Hepatocyte (in vitro differentiated cells): ENCODE results near the gene XIRP2. TPM values are rescaled to one million over a fixed set of nuclear protein-coding genes. Genes with fewer than 3 reads are reported as not detected.

Experiments
- DNase-seq: peaks from one replicate; pipeline ENCODE4 v3.0.0-alpha.2; 2016; ENCODE audit warnings: low spot score
- H2AFZ ChIP-seq: fragments of 200-600 bp; sonication (generic); 2 replicates; pipeline ENCODE4 v1.6.0; 2016; ENCODE audit warnings: antibody characterized with exemption, mild to moderate bottlenecking
- H3K27ac ChIP-seq: fragments of 200-600 bp; sonication (generic); 2 replicates; pipeline ENCODE4 v1.5.1; 2016; ENCODE audit warnings: mild to moderate bottlenecking
- H3K27me3 ChIP-seq: fragments of 200-600 bp; sonication (generic); 2 replicates; pipeline ENCODE4 v1.6.1; 2016
- H3K36me3 ChIP-seq: fragments of 200-600 bp; sonication (generic); replicated peaks from 2 replicates; pipeline ENCODE4 v1.5.1; 2016; ENCODE audit warnings: low read depth; ENCODE audit not compliant: insufficient read depth
- H3K4me1 ChIP-seq: fragments of 200-600 bp; sonication (generic); 2 replicates; pipeline ENCODE4 v1.5.1; 2016; ENCODE audit warnings: mild to moderate bottlenecking, moderate library complexity; ENCODE audit not compliant: insufficient read depth
- H3K4me2 ChIP-seq: fragments of 200-600 bp; sonication (generic); 2 replicates; pipeline ENCODE4 v1.6.0; 2016
- H3K4me3 ChIP-seq: fragments of 200-600 bp; sonication (generic); 2 replicates; pipeline ENCODE4 v1.5.1; 2016; ENCODE audit warnings: mild to moderate bottlenecking
- H3K79me2 ChIP-seq: fragments of 200-600 bp; sonication (generic); 2 replicates; pipeline ENCODE4 v1.6.0; 2017; ENCODE audit warnings: mild to moderate bottlenecking
- H3K9me2 ChIP-seq: fragments of 200-600 bp; sonication (generic); replicated peaks from 2 replicates; pipeline ENCODE4 v1.6.0; 2017; ENCODE audit warnings: mild to moderate bottlenecking; ENCODE audit not compliant: insufficient read depth
- H3K9me3 ChIP-seq: fragments of 200-600 bp; sonication (generic); 2 replicates; pipeline ENCODE4 v1.5.1; 2016; ENCODE audit warnings: low read depth, mild to moderate bottlenecking
- H4K20me1 ChIP-seq: fragments of 200-600 bp; sonication (generic); 2 replicates; pipeline ENCODE4 v1.6.0; 2016; ENCODE audit warnings: mild to moderate bottlenecking; ENCODE audit not compliant: insufficient read depth, poor library complexity, severe bottlenecking
- CTCF ChIP-seq: fragments of 200-600 bp; sonication (generic); IDR thresholded peaks from 2 replicates; pipeline ENCODE4 v1.5.1; 2016; ENCODE audit warnings: antibody characterized with exemption, mild to moderate bottlenecking; ENCODE audit not compliant: poor library complexity
- EZH2 ChIP-seq: fragments of 200-600 bp; sonication (generic); IDR thresholded peaks from 2 replicates; pipeline ENCODE4 v1.6.1; 2016; ENCODE audit warnings: antibody characterized with exemption, mild to moderate bottlenecking, borderline replicate concordance
- EZH2phosphoT487 ChIP-seq: fragments of 200-600 bp; sonication (generic); IDR thresholded peaks from one replicate; pipeline ENCODE4 v1.6.1; 2018; ENCODE audit warnings: antibody characterized with exemption, mild to moderate bottlenecking, low read depth, moderate library complexity; ENCODE audit not compliant: unreplicated experiment, severe bottlenecking
- WGBS: methylation state at CpG from one replicate; pipeline ENCODE4 v1.1.6; 2016; ENCODE audit warnings: low lambda C conversion rate; ENCODE audit errors: missing lambda C conversion rate; 5-methylcytosine and 5-hydroxymethylcytosine counted together
- polyA plus RNA-seq: library from polyadenylated mRNA; unstranded; fragments of >200 nt; fragmentation: Nextera tagmentation; extraction: Ambion mirVana; gene quantifications from 2 replicates; pipeline ENCODE4 v1.2.1, GENCODE V29; 2016
- total RNA-seq: library from RNA; depleted of rRNA; stranded (reverse); fragments of >200 nt; gene quantifications from 2 replicates; pipeline ENCODE4 v1.2.3, GENCODE V29; 2014

Gene XIRP2
- total and polyA plus RNA-seq, 2 experiments from 2014 or later, result not detected

DNA sequence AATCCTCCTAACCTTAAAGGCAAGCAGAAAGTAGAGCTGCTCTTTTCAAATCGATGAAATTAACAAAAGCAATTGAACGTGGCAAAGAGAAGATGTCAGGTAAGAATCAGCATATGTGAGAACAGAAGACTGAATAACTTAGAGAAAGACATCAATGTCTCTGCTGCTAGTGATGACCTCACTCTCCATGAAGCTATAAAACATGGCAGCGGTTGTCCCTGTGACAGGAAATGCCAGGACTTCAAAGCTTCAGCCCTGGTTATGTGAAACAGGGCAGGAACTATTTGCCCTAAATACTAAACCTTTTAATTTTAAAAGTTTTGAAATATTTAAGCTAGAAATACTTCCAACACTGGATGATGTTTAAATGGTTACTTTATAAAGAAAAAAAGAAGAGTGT is 383.7 kb downstream of the XIRP2 start:
- Histone ChIP-seq H4K20me1 (no peaks in the 10 kb centered on the region), H3K27ac (no peak overlapping the region), H2AFZ (no peak overlapping the region), H3K79me2 (no peaks in the 10 kb centered on the region), H3K4me2 (no peak overlapping the region), H3K4me1 (no peaks in the 10 kb centered on the region), H3K36me3 (no peaks in the 10 kb centered on the region), H3K9me2 (no peaks in the 10 kb centered on the region), H3K9me3 (no peaks in the 10 kb centered on the region), H3K4me3 (no peak overlapping the region), H3K27me3 (no peaks in the 10 kb centered on the region)
- WGBS, result 60% methylated on average over 3 of the region's 3 CpGs
- TF ChIP-seq CTCF, result no peak
- no peak for TF ChIP-seq EZH2phosphoT487
- TF ChIP-seq EZH2, result no peak
- no peak for DNase-seq

- no peaks in the 10 kb centered on the region for H3K79me2 ChIP-seq
- H3K9me2 ChIP-seq, result no peaks in the 10 kb centered on the region
- no peak overlapping the region for H3K27ac ChIP-seq
- no peaks in the 10 kb centered on the region for H3K27me3 ChIP-seq
- H3K4me3 ChIP-seq, result no peak overlapping the region
- H3K4me1 ChIP-seq, result no peaks in the 10 kb centered on the region
- no peaks in the 10 kb centered on the region for H3K9me3 ChIP-seq
- no peak overlapping the region for H2AFZ ChIP-seq
- 27% methylated on average over 3 of the region's 3 CpGs for WGBS
- H3K36me3 ChIP-seq, result no peaks in the 10 kb centered on the region
- no peak for DNase-seq
- TF ChIP-seq EZH2phosphoT487, result no peak
- TF ChIP-seq CTCF, result no peak
- no peak for TF ChIP-seq EZH2
- no peak overlapping the region for H3K4me2 ChIP-seq
- no peaks in the 10 kb centered on the region for H4K20me1 ChIP-seq
Measured at GRCh38 chr2:167275046-167275445, 386.8 kb downstream of the XIRP2 start.

GRCh38 chr2:167279810-167280209 is 391.5 kb downstream of the XIRP2 start:
- Histone ChIP-seq H3K4me3 (no peak overlapping the region), H3K79me2 (no peaks in the 10 kb centered on the region), H3K9me3 (no peaks in the 10 kb centered on the region), H3K4me1 (no peaks in the 10 kb centered on the region), H3K9me2 (no peaks in the 10 kb centered on the region), H4K20me1 (no peaks in the 10 kb centered on the region), H3K27me3 (no peaks in the 10 kb centered on the region), H3K36me3 (no peaks in the 10 kb centered on the region), H2AFZ (no peak overlapping the region), H3K27ac (no peak overlapping the region), H3K4me2 (no peak overlapping the region)
- 86% methylated on average over 5 of the region's 5 CpGs for WGBS
- no peak for DNase-seq
- TF ChIP-seq CTCF (no peak), EZH2phosphoT487 (no peak), EZH2 (no peak)

- H3K27me3 ChIP-seq, result peaks cover 11% of the 10 kb centered on the region
- H3K79me2 ChIP-seq, result no peaks in the 10 kb centered on the region
- no peaks in the 10 kb centered on the region for H3K9me3 ChIP-seq
- no peak overlapping the region for H3K4me2 ChIP-seq
- WGBS, result 85% methylated on average over 3 of the region's 3 CpGs
- H3K27ac ChIP-seq, result no peak overlapping the region
- no peak overlapping the region for H2AFZ ChIP-seq
- H3K4me1 ChIP-seq, result no peaks in the 10 kb centered on the region
- no peaks in the 10 kb centered on the region for H3K36me3 ChIP-seq
- DNase-seq, result no peak
- TF ChIP-seq EZH2phosphoT487 (no peak), CTCF (no peak), EZH2 (no peak)
- no peaks in the 10 kb centered on the region for H4K20me1 ChIP-seq
- H3K4me3 ChIP-seq, result no peak overlapping the region
- no peaks in the 10 kb centered on the region for H3K9me2 ChIP-seq
Measured at GRCh38 chr2:167287212-167287611, 398.9 kb downstream of the XIRP2 start.
